H1 (cell line): ENCODE results near the gene NFKB1. TPM values are rescaled to one million over a fixed set of nuclear protein-coding genes. Genes with fewer than 3 reads are reported as not detected.

Source experiments
- BRCA1 ChIP-seq: IDR thresholded peaks from 2 replicates; pipeline ENCODE4 v1.6.1; 2012; ENCODE audit warnings: low read depth, low read length, improper control_type of control experiment
- HDAC2 ChIP-seq, 2 experiments: fragments of 300-600 bp in 1 of 2; sonication (generic) in 1 of 2; IDR thresholded peaks; 2 replicates each; pipeline ENCODE4 v1.6.1; 2011 to 2012; ENCODE audit warnings: low read depth in 2 of 2, low read length in 2 of 2, mild to moderate bottlenecking in 2 of 2, moderate library complexity in 2 of 2, borderline replicate concordance in 1 of 2, inconsistent platforms in 1 of 2
- TAF7 ChIP-seq: optimal IDR thresholded peaks from 2 replicates; pipeline ENCODE3; 2011; ENCODE audit warnings: low read depth, mild to moderate bottlenecking, inconsistent platforms, low read length, moderate library complexity, borderline replicate concordance
- polyA plus RNA-seq, 7 experiments: library from polyadenylated mRNA; depleted of rRNA in 3 of 7; stranded (reverse) in 5 of 7; unstranded in 2 of 7; fragments of >200 nt in 5 of 7; fragments of 200-250 nt in 2 of 7; gene quantifications; 1 replicate in 5 of 7; 2 replicates in 1 of 7; 4 replicates in 1 of 7; pipeline versions ENCODE4 v1.2.1 to v1.2.3, GENCODE V29; 2011 to 2013; ENCODE audit warnings: missing spikeins in 2 of 7, mixed read lengths in 2 of 7
- total RNA-seq: library from RNA; stranded (reverse); fragmentation: NEBNext Ultra II Directional; extraction: Animal tissue kit (Norgen Biotek cat#: 25700); gene quantifications from 2 replicates; pipeline ENCODE4 v1.2.1, GENCODE V29; 2021

The NFKB1 gene
- total and polyA plus RNA-seq, 2 of the 8 experiments (the other 6 are each of a cell fraction or from before 2014, with no cell fraction given) = 2.9 to 6.8 TPM

GRCh38 chr4:102554992-102555391 is 53.8 kb downstream of the NFKB1 start (continued):
- TF ChIP-seq HDAC2 (IDR thresholded peaks at IDR 0.05; ENCODE audit: borderline replicate concordance in 1 of 2, low read depth in 2 of 2, low read length in 2 of 2) (no peak), TAF7 (no peak), BRCA1 (no peak)
